Type B pancreatic cell (in vitro differentiated cells): Measurements from ENCODE around the gene SHC1. TPM values are rescaled to one million over a fixed set of nuclear protein-coding genes. Genes with fewer than 3 reads are reported as not detected.

Source experiments
- DNase-seq: peaks from one replicate; pipeline ENCODE4 v3.0.0; 2021; ENCODE audit warnings: mixed read lengths; ENCODE audit not compliant: unreplicated experiment; ENCODE audit errors: extremely low spot score
- H3K27ac Mint-ChIP-seq: 2 replicates; pipeline ENCODE4 v1.8.0; 2021; ENCODE audit warnings: mild to moderate bottlenecking, mixed read lengths
- H3K27me3 Mint-ChIP-seq: 2 replicates; pipeline ENCODE4 v1.8.0; 2021; ENCODE audit warnings: mixed read lengths
- H3K36me3 Mint-ChIP-seq: 2 replicates; pipeline ENCODE4 v1.8.0; 2021; ENCODE audit warnings: mixed read lengths
- H3K4me1 Mint-ChIP-seq: one replicate; pipeline ENCODE4 v1.8.0; 2021; ENCODE audit warnings: mixed read lengths; ENCODE audit not compliant: unreplicated experiment
- H3K4me3 Mint-ChIP-seq: 2 replicates; pipeline ENCODE4 v1.8.0; 2021; ENCODE audit warnings: mild to moderate bottlenecking, mixed read lengths
- H3K9me3 Mint-ChIP-seq: 2 replicates; pipeline ENCODE4 v1.8.0; 2021; ENCODE audit warnings: mixed read lengths
- total RNA-seq: library from RNA; stranded (reverse); gene quantifications from 2 replicates; pipeline ENCODE4 v1.2.1, GENCODE V29; 2021; ENCODE audit warnings: low replicate concordance
- TF ChIP-seq, protein P1 (sequence below): fragments of 200-600 bp; sonication (generic); conservative IDR thresholded peaks from 2 replicates; pipeline ENCODE4 v1.5.0; 2021; ENCODE audit warnings: antibody characterized with exemption, mild to moderate bottlenecking

Gene SHC1
- total RNA-seq, 1 donor from 2014 or later, result 87.8 TPM

DNA sequence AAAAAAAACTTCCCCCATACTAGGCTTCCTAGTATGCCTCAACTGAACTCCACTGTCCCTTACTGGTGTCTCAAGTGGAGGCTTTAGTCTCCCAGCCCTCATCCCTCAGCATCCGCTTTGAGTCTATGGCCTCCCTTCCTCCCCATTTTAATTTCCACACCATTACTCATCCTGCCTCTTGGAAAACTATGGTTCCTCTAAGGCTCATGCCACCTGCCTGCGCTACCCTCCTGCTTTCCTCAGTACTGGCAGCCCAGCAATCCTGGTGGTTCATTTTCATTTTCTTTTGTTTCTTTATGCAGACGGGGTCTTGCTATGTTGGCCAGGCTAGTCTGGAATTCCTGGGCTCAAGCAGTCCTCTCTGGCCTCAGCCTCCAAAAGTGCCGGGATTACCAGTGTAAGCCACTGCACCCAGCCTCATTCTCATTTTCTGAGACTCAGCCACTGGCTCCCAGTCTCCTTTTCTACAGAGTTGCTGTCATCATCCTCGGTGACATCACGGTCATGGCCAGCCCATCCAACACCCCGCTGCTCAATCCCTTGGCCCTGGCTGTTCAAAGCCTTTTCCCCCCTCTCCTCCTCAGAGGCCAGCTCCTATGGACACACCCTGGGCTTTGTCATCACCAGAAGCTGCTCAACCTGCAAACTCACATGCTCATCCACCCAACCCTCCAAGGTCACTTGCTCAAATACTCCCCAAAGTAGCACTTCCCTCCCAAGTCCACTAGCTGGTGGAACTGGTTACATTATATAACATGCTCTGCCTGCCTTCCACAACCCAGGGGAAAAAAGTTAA, 31.7 kb downstream of the SHC1 start:
- Mint-ChIP-seq H3K9me3 (no peaks in the 10 kb centered on the region), H3K27ac (peak overlapping the region; percentile 100), H3K4me3 (peak overlapping the region; percentile 84), H3K27me3 (no peaks in the 10 kb centered on the region), H3K4me1 (peaks cover 42% of the 10 kb centered on the region), H3K36me3 (peaks cover under 1% of the 10 kb centered on the region)
- TF ChIP-seq, protein P1, sequence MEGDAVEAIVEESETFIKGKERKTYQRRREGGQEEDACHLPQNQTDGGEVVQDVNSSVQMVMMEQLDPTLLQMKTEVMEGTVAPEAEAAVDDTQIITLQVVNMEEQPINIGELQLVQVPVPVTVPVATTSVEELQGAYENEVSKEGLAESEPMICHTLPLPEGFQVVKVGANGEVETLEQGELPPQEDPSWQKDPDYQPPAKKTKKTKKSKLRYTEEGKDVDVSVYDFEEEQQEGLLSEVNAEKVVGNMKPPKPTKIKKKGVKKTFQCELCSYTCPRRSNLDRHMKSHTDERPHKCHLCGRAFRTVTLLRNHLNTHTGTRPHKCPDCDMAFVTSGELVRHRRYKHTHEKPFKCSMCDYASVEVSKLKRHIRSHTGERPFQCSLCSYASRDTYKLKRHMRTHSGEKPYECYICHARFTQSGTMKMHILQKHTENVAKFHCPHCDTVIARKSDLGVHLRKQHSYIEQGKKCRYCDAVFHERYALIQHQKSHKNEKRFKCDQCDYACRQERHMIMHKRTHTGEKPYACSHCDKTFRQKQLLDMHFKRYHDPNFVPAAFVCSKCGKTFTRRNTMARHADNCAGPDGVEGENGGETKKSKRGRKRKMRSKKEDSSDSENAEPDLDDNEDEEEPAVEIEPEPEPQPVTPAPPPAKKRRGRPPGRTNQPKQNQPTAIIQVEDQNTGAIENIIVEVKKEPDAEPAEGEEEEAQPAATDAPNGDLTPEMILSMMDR, result no peak
- no peak for DNase-seq

DNA sequence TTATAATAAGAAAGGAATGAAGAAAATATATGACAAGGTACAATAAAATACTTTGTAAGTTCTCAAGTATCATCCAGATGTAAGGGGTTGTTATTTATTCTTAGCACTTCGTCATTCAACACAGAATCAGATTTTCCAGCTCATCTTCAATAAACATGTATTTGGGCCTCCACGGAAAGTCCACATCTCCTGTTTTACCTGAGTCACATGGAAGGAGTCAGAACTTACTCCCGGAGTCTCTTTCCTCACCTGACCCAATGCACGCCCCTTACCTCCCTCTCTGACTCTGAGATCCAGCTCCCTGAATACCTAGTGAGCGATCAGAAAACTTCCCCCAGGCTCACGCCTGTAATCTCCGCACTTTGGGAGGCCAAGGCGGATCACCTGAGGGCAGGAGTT, 32.6 kb downstream of the SHC1 start:
- no peaks in the 10 kb centered on the region for H3K36me3 Mint-ChIP-seq

DNA sequence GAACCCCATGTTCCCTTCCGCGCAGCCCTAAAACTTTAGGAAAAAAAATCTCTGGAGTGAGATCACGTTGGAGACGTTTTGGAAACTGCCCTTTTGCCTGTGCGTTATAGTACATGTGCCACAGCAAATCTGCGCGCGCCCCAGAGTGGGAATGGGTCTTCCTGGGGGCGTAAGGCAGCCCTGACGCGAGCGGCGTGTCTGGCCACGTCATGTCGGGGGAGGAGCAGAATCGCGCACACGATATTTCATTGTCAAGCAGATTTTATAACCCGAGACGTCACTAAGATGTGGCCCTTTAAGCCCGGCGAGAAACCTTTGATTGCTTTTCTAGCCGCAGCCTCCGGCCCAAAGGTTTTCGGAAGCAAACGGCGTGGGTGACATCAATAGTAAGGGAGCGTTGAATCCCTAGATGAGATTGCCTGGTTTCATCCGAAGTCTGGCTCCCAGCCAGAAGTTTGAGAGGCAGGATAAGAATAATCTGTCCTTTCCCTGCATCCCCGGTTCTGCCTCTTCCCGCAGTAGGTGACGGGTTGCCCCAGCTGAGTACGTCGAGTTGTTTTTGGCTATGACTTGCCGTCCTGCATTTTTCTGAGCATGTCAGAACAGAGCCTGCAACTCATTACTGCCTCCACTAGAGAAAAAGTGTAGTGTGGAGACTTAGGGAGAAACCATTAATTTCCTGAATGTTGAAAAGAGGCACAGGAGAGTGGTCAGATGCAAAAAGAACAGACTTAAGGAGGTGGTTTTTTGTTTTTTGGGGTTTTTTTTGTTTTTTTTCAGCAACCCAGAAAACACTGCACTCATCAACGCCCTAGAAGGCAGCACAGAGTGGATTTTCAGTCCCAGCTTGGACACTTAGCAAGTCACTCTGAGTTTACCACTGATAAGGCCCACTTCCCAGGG, 33.2 kb downstream of the SHC1 start:
- no peaks in the 10 kb centered on the region for H3K9me3 Mint-ChIP-seq
- peaks cover 37% of the 10 kb centered on the region for H3K4me1 Mint-ChIP-seq
- TF ChIP-seq, protein P1, result peak; percentile 50
- H3K27ac Mint-ChIP-seq, result peak overlapping the region; percentile 100
- DNase-seq, result peak; percentile 88
- H3K4me3 Mint-ChIP-seq, result peak overlapping the region; percentile 98
- H3K36me3 Mint-ChIP-seq, result no peaks in the 10 kb centered on the region
- no peaks in the 10 kb centered on the region for H3K27me3 Mint-ChIP-seq

More for the DNA sequence above, 32.6 kb downstream of the SHC1 start:
- peaks cover 37% of the 10 kb centered on the region for H3K4me1 Mint-ChIP-seq
- peak overlapping the region; percentile 100 for H3K27ac Mint-ChIP-seq
- H3K9me3 Mint-ChIP-seq, result no peaks in the 10 kb centered on the region
- TF ChIP-seq, protein P1, result no peak
- H3K4me3 Mint-ChIP-seq, result peak overlapping the region; percentile 98
- DNase-seq, result no peak
- H3K27me3 Mint-ChIP-seq, result no peaks in the 10 kb centered on the region

DNA sequence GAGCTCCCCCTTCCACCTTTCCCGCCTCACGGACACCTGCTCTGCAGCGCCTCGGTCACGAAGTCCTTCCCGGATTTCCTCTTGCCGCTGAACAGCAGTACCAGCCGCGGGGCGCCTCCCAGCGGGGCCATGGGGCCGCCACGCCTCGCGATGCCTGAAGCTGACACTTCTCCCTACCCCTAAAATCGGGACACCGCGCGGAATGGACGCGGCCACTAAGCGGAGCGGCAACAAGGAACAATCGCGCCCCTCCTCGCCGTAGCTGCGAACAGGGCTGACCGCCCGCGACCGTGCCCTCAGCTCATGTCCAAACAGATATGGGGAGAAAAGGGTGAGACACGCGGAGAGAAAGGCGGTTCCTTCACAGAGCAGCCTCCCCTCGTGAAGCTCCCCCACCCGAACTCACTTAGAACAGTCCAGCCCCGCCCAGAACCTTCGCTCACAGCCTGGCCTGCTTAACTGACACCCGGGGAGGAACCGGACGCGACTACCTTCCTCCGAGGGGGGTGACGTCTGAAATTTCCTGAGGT, 33.9 kb downstream of the SHC1 start, which contains the start of gene PMVK:
Gene PMVK, minus strand, starts transcription at position 165 of the 530 bp plus-strand sequence. Its CDS starts 34 bp downstream, at position 131.
- Mint-ChIP-seq H3K27me3 (no peaks in the 10 kb centered on the region), H3K27ac (peak within 1 kb of the TSS; percentile 100), H3K4me1 (peaks cover 37% of the 10 kb centered on the region), H3K36me3 (no peaks in the 10 kb centered on the region), H3K9me3 (no peaks in the 10 kb centered on the region), H3K4me3 (peak within 1 kb of the TSS; percentile 98)
- DNase-seq, result peak; percentile 90
- TF ChIP-seq, protein P1, result peak; percentile 39

DNA sequence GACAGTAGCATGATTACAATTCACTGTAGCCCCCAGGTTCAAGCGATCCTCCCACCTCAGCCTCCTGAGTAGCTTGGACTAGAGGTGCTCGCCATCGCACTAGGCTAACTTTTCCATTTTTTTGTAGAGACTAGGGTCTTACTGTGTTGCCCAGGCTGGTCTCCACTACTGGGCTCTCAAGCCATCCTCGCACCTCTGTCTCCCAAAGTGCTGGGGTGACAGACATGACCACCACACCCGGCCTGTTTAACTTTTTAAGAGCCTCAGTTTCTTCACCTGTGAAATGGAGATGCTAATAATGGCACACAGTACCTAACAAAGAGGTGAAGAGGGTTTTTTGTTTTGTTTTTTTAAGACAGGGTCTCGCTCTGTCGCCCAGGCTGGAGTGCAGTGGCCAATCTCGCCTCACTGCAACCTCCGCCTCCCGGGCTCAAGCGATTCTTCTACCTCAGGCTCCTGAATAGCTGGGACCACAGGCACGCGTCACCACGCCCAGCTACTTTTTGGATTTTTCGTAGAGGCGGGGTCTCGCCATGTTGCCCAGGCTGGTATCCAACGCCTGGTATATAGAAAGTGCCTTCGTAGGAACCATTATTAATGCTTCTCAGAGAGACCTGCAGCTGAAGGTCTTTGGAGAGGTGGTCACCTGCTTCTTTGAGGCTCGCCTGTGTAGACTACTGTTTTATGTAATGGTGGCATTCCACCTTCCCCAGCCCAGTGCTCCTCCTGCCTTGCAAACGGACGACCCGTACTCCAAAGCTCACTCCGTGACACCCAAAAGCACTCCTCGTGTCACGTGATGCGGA, 34.6 kb downstream of the SHC1 start:
- H3K4me3 Mint-ChIP-seq, result peak overlapping the region; percentile 98
- DNase-seq, result no peak
- H3K27me3 Mint-ChIP-seq, result no peaks in the 10 kb centered on the region
- H3K36me3 Mint-ChIP-seq, result no peaks in the 10 kb centered on the region
- TF ChIP-seq, protein P1, result no peak
- H3K9me3 Mint-ChIP-seq, result no peaks in the 10 kb centered on the region
- H3K4me1 Mint-ChIP-seq, result peaks cover 33% of the 10 kb centered on the region
- peak overlapping the region; percentile 100 for H3K27ac Mint-ChIP-seq
